Spleen (tissue), 11 donors: ENCODE measurements around the gene MUSK. TPM values are rescaled to one million over a fixed set of nuclear protein-coding genes. Genes with fewer than 3 reads are reported as not detected.
"Not testable (repeated sequence)": the region's sequence is repeated elsewhere in the genome, so short reads cannot be mapped to it uniquely, and the experiment has no call there.

Source experiments
- DNase-seq: peaks from one replicate; pipeline ENCODE4 v3.0.0-alpha.2; 2020
- H3K27ac ChIP-seq, 8 donors: fragments of 200-600 bp; sonication (generic) in 7 of 8; 1 replicate in 4 of 8; 2 replicates in 4 of 8; pipeline versions ENCODE4 v1.5.0 to v1.8.0; 2016 to 2021; ENCODE audit warnings: inconsistent platforms in 4 of 8, mild to moderate bottlenecking in 4 of 8, moderate library complexity in 1 of 8
- H3K27me3 ChIP-seq, 7 donors: fragments of 200-600 bp; sonication (generic) in 6 of 7; replicated peaks in 1 of 7; 1 replicate in 4 of 7; 2 replicates in 3 of 7; pipeline versions ENCODE4 v1.5.0 to v1.8.0; 2016 to 2021; ENCODE audit warnings: inconsistent platforms in 3 of 7, mild to moderate bottlenecking in 1 of 7
- H3K36me3 ChIP-seq, 6 donors: fragments of 200-600 bp; sonication (generic) in 5 of 6; 1 replicate in 4 of 6; 2 replicates in 2 of 6; pipeline versions ENCODE4 v1.5.0 to v1.8.0; 2016 to 2021; ENCODE audit warnings: inconsistent platforms in 2 of 6
- H3K4me1 ChIP-seq, 6 donors: fragments of 200-600 bp; sonication (generic) in 5 of 6; 1 replicate in 3 of 6; 2 replicates in 3 of 6; pipeline versions ENCODE4 v1.5.0 to v1.8.0; 2016 to 2021; ENCODE audit warnings: inconsistent platforms in 3 of 6
- H3K4me3 ChIP-seq, 8 donors: fragments of 200-600 bp; sonication (generic) in 7 of 8; 1 replicate in 4 of 8; 2 replicates in 4 of 8; pipeline versions ENCODE4 v1.5.0 to v1.8.0; 2016 to 2021; ENCODE audit warnings: inconsistent platforms in 4 of 8, mild to moderate bottlenecking in 4 of 8, moderate library complexity in 2 of 8
- H3K9me3 ChIP-seq, 8 donors: fragments of 200-600 bp; sonication (generic) in 7 of 8; 1 replicate in 4 of 8; 2 replicates in 4 of 8; pipeline versions ENCODE4 v1.5.0 to v1.8.0; 2016 to 2021; ENCODE audit warnings: inconsistent platforms in 4 of 8
- CTCF ChIP-seq, 11 experiments: fragments of 200-600 bp in 7 of 11; fragments of 450-650 bp in 4 of 11; sonication (generic) in 4 of 11; IDR thresholded peaks in 8 of 11; conservative IDR thresholded peaks in 3 of 11; 1 replicate in 7 of 11; 2 replicates in 4 of 11; pipeline versions ENCODE4 v1.4.0 to v1.8.0; 2016 to 2021; ENCODE audit warnings: antibody characterized with exemption in 11 of 11, inconsistent platforms in 4 of 11, mild to moderate bottlenecking in 1 of 11
- POLR2A ChIP-seq, 3 donors: fragments of 450-650 bp; IDR thresholded peaks; one replicate each; pipeline ENCODE4 v1.5.1; 2017; ENCODE audit warnings: antibody characterized with exemption in 3 of 3, mild to moderate bottlenecking in 1 of 3
- POLR2AphosphoS5 ChIP-seq, 3 donors: sonication (generic); formaldehyde crosslinking; IDR thresholded peaks; one replicate each; pipeline ENCODE4 v1.5.1; 2017; ENCODE audit warnings: antibody characterized with exemption in 3 of 3
- WGBS, 5 donors: extraction: QIAGEN DNeasy Blood & Tissue Kit in 3 of 5; methylation state at CpG; one replicate each; pipeline versions ENCODE4 v1.1.5 to v1.1.7; 2013 to 2018; 5-methylcytosine and 5-hydroxymethylcytosine counted together
- intact Hi-C: fragments of 100-400 bp; cut with DNase I; formaldehyde crosslinking; loops from one replicate; pipeline ENCODE4 v1.15.0; 2023; ENCODE audit warnings: low total_unique reads
- polyA plus RNA-seq, 3 donors: library from polyadenylated mRNA; stranded (reverse); fragments of 200-250 nt; gene quantifications; one replicate each; pipeline ENCODE4 v1.2.1, GENCODE V29; 2013
- total RNA-seq, 7 donors: library from RNA; depleted of rRNA in 3 of 7; stranded (reverse); fragments of >200 nt in 3 of 7; fragmentation: NEBNext Ultra II Directional in 4 of 7; extraction: Animal tissue kit (Norgen Biotek cat#: 25700) in 4 of 7; gene quantifications; one replicate each; pipeline versions ENCODE4 v1.1.0 to v1.2.1, GENCODE V29; 2016 to 2021
- donor health status: healthy with polysubstance abuse.
- donor health status: DM: no; HTN: no; CAD: no; lungs with moderate emphysema.
- donor health status: DM: no; HTN: no; CAD: no.
- donor health status: Bipolar disorder and iron deficiency.
- donor health status: healthy.
- donor health status: DM: no; HTN: no; CAD: no.
- donor health status: DM: yes; HTN: yes; CAD: no.

MUSK gene
- total and polyA plus RNA-seq, 10 donors: 0.03 to 0.94 (median 0.12) TPM; not detected in 4

- Histone ChIP-seq H3K27me3 (no peaks in the 10 kb centered on the region), H3K4me1 (no peaks in the 10 kb centered on the region), H3K9me3 (peaks cover 0 to 18% (median 4%) of the 10 kb centered on the region in 8 donors), H3K36me3 (no peaks in the 10 kb centered on the region), H3K4me3 (no peak overlapping the region), H3K27ac (no peak overlapping the region)
- no peak for DNase-seq
- TF ChIP-seq POLR2AphosphoS5 (IDR thresholded peaks at IDR 0.05): no peak
- no peak for TF ChIP-seq POLR2A (IDR thresholded peaks at IDR 0.05)
- TF ChIP-seq CTCF (IDR thresholded peaks at IDR 0.05 in 8 of 11, conservative IDR thresholded peaks at IDR 0.05 in 3 of 11): no peak
- 32 to 72% (median 44%) methylated on average over 1 of the region's 1 CpG for WGBS, 5 donors
- intact Hi-C loops: no loop called here
These were observed 151.8 kb downstream of the MUSK start for GRCh38 chr9:110820381-110820780.

- TF ChIP-seq POLR2AphosphoS5 (IDR thresholded peaks at IDR 0.05): no peak
- no peak for TF ChIP-seq CTCF (IDR thresholded peaks at IDR 0.05 in 8 of 11, conservative IDR thresholded peaks at IDR 0.05 in 3 of 11)
- no peak for TF ChIP-seq POLR2A (IDR thresholded peaks at IDR 0.05)
- intact Hi-C loops: no loop called here
- no peaks in the 10 kb centered on the region for H3K27me3 ChIP-seq
These were observed 152.5 kb downstream of the MUSK start for GRCh38 chr9:110821064-110821463.

GRCh38 chr9:110825129-110825528, 156.5 kb downstream of the MUSK start:
- DNase-seq, H3K27ac ChIP-seq, H3K4me3 ChIP-seq, H3K4me1 ChIP-seq, intact Hi-C loops, H3K27me3 ChIP-seq, H3K36me3 ChIP-seq: not testable (repeated sequence)
- peaks cover 0 to 22% (median 4%) of the 10 kb centered on the region in 8 donors for H3K9me3 ChIP-seq

More at GRCh38 chr9:110821064-110821463, 152.5 kb downstream of the MUSK start:
- WGBS, 5 donors: 4 to 19% (median 10%) methylated on average over 1 of the region's 1 CpG
- no peak for DNase-seq
- Histone ChIP-seq H3K4me1 (no peaks in the 10 kb centered on the region), H3K27ac (no peak overlapping the region), H3K4me3 (no peak overlapping the region), H3K36me3 (no peaks in the 10 kb centered on the region), H3K9me3 (peaks cover 0 to 18% (median 4%) of the 10 kb centered on the region in 8 donors)

- DNase-seq: no peak
- H3K27me3 ChIP-seq: no peaks in the 10 kb centered on the region
- peaks cover 0 to 22% (median 4%) of the 10 kb centered on the region in 8 donors for H3K9me3 ChIP-seq
- H3K27ac ChIP-seq: no peak overlapping the region
- WGBS, 5 donors: 69 to 86% (median 81%) methylated on average over 2 of the region's 2 CpGs
- no peaks in the 10 kb centered on the region for H3K36me3 ChIP-seq
- intact Hi-C loops: no loop called here
- no peaks in the 10 kb centered on the region for H3K4me1 ChIP-seq
- no peak overlapping the region for H3K4me3 ChIP-seq
- TF ChIP-seq CTCF (IDR thresholded peaks at IDR 0.05 in 8 of 11, conservative IDR thresholded peaks at IDR 0.05 in 3 of 11) (no peak), POLR2AphosphoS5 (IDR thresholded peaks at IDR 0.05) (no peak), POLR2A (IDR thresholded peaks at IDR 0.05) (no peak)
These were observed 157.4 kb downstream of the MUSK start for GRCh38 chr9:110825950-110826349.

GRCh38 chr9:110826400-110826799, 157.8 kb downstream of the MUSK start:
- WGBS, 5 donors: 77 to 89% (median 84%) methylated on average over 9 of the region's 9 CpGs
- intact Hi-C loops, H3K4me3 ChIP-seq, H3K27me3 ChIP-seq, H3K36me3 ChIP-seq, H3K27ac ChIP-seq, H3K4me1 ChIP-seq, DNase-seq: not testable (repeated sequence)
- H3K9me3 ChIP-seq: peaks cover 0 to 22% (median 4%) of the 10 kb centered on the region in 8 donors
